ENCODE data around the gene ARMC2.

Gene ARMC2

DNA sequence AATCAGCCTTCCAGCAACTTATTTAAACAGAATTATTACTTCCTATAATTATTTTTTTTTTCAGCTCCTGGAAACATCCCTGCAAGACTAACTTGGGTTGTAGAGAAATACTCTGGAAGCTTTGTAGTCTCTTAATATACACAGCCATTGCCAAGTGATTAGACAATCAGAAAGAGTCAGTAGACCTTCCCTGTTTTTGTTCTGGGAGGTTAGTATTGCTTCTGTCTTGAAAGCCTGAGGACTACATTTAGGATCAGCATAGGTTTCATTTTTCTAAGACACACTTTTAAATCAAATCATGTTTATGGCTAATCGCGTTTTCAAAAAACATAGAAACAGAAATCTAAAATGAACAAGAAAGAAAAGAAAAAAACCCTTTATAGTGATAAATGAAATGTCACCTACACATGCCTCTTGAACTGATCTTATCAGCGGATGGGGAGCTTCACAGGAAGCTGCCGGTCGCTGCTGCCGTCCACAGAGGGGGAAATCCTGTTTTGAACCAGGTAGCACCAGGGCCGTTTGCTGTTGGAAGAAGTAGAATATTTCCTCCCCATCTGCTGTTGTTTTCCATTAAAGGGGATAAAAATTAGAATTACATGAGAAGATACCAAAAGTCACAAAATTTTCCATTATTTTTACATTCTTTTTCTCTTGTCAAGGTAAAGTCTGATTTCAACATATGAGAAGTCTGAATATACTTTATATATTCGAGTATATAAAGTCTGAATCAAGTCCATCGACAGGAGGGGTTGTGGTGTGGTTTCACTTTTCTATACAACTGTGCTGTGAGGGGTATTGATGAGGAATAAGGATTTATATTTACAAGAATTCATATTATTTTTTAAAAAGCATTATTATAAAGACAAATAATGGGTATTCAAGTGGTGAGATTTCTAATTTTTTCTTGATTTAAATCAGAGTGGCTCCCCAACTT is 94.6 kb downstream of the ARMC2 start:
- no peaks in the 10 kb centered on the region for H3K27me3 ChIP-seq (ENCODE audit: insufficient read depth, low read length, poor library complexity, severe bottlenecking)
- peak overlapping the region; percentile 71 for H3K4me3 ChIP-seq (ENCODE audit: low read length, poor library complexity, severe bottlenecking)
- TF ChIP-seq, protein P1, sequence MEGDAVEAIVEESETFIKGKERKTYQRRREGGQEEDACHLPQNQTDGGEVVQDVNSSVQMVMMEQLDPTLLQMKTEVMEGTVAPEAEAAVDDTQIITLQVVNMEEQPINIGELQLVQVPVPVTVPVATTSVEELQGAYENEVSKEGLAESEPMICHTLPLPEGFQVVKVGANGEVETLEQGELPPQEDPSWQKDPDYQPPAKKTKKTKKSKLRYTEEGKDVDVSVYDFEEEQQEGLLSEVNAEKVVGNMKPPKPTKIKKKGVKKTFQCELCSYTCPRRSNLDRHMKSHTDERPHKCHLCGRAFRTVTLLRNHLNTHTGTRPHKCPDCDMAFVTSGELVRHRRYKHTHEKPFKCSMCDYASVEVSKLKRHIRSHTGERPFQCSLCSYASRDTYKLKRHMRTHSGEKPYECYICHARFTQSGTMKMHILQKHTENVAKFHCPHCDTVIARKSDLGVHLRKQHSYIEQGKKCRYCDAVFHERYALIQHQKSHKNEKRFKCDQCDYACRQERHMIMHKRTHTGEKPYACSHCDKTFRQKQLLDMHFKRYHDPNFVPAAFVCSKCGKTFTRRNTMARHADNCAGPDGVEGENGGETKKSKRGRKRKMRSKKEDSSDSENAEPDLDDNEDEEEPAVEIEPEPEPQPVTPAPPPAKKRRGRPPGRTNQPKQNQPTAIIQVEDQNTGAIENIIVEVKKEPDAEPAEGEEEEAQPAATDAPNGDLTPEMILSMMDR (conservative IDR thresholded peaks at IDR 0.05; ENCODE audit: low read length) = no peak
- TF ChIP-seq EZH2phosphoT487 (IDR thresholded peaks at IDR 0.05; ENCODE audit: borderline replicate concordance) = no peak
- H4K20me1 ChIP-seq (ENCODE audit: insufficient read depth, low read length, poor library complexity, severe bottlenecking) = no peaks in the 10 kb centered on the region
- H3K36me3 ChIP-seq (ENCODE audit: insufficient read depth, low read length) = no peaks in the 10 kb centered on the region
- H3K9ac ChIP-seq (ENCODE audit: low read depth, low read length, poor library complexity, severe bottlenecking) = peak overlapping the region; percentile 69
- H3K4me1 ChIP-seq (ENCODE audit: insufficient read depth, low read length, poor library complexity, severe bottlenecking) = peaks cover 73% of the 10 kb centered on the region
- H3K9me2 ChIP-seq (replicated peaks; ENCODE audit: low read depth, low read length) = no peaks in the 10 kb centered on the region
- H3K79me2 ChIP-seq (ENCODE audit: insufficient read depth, low read length) = no peaks in the 10 kb centered on the region
- 0 out of 2 replicates have a peak, but pooled peaks cover 4% of the 10 kb centered on the region for H3F3A ChIP-seq (ENCODE audit: low read depth)
- H2AFZ ChIP-seq (ENCODE audit: low read length) = peak overlapping the region; percentile 64; the same call in 1 of the 2 replicates
- H3K9me3 ChIP-seq (ENCODE audit: insufficient read depth, low read depth, low read length) = peaks cover 8% of the 10 kb centered on the region
- H3K4me2 ChIP-seq (ENCODE audit: low read depth, low read length, poor library complexity, severe bottlenecking) = peak overlapping the region; percentile 88

DNA sequence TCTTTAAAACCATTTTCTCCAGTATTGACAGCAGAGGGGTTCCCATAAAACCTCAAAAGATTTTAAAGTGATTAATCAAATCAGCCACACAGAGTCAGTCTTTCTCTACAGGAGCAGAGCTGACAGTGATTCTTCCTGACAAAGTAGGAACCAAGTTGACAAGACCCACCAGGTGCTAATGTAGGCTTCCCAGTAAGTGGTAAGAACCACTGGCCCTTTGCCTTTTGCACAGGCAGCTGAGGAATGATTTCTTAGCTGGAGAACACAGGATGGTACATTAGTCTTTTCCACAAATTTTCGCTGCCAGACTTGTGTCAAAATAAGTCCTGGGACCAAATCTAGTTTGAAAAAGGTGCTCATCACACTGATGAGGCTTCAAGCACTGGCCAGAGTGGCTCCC is 95.8 kb downstream of the ARMC2 start:
- Histone ChIP-seq H3K9me3 (ENCODE audit: insufficient read depth, low read depth, low read length) (peaks cover 8% of the 10 kb centered on the region), H3K9me2 (replicated peaks; ENCODE audit: low read depth, low read length) (no peaks in the 10 kb centered on the region), H3F3A (ENCODE audit: low read depth) (0 out of 2 replicates have a peak, but pooled peaks cover 4% of the 10 kb centered on the region), H2AFZ (ENCODE audit: low read length) (peak overlapping the region; percentile 39; the same call in 1 of the 2 replicates), H3K27me3 (ENCODE audit: insufficient read depth, low read length, poor library complexity, severe bottlenecking) (no peaks in the 10 kb centered on the region), H3K79me2 (ENCODE audit: insufficient read depth, low read length) (no peaks in the 10 kb centered on the region), H3K4me1 (ENCODE audit: insufficient read depth, low read length, poor library complexity, severe bottlenecking) (peaks cover 77% of the 10 kb centered on the region), H3K4me3 (ENCODE audit: low read length, poor library complexity, severe bottlenecking) (no peak overlapping the region), H3K9ac (ENCODE audit: low read depth, low read length, poor library complexity, severe bottlenecking) (peak overlapping the region; percentile 69), H4K20me1 (ENCODE audit: insufficient read depth, low read length, poor library complexity, severe bottlenecking) (no peaks in the 10 kb centered on the region), H3K36me3 (ENCODE audit: insufficient read depth, low read length) (no peaks in the 10 kb centered on the region), H3K4me2 (ENCODE audit: low read depth, low read length, poor library complexity, severe bottlenecking) (peak overlapping the region; percentile 5)
- TF ChIP-seq EZH2phosphoT487 (IDR thresholded peaks at IDR 0.05; ENCODE audit: borderline replicate concordance) = no peak
- TF ChIP-seq, protein P1 (conservative IDR thresholded peaks at IDR 0.05; ENCODE audit: low read length) = peak; percentile 42

DNA sequence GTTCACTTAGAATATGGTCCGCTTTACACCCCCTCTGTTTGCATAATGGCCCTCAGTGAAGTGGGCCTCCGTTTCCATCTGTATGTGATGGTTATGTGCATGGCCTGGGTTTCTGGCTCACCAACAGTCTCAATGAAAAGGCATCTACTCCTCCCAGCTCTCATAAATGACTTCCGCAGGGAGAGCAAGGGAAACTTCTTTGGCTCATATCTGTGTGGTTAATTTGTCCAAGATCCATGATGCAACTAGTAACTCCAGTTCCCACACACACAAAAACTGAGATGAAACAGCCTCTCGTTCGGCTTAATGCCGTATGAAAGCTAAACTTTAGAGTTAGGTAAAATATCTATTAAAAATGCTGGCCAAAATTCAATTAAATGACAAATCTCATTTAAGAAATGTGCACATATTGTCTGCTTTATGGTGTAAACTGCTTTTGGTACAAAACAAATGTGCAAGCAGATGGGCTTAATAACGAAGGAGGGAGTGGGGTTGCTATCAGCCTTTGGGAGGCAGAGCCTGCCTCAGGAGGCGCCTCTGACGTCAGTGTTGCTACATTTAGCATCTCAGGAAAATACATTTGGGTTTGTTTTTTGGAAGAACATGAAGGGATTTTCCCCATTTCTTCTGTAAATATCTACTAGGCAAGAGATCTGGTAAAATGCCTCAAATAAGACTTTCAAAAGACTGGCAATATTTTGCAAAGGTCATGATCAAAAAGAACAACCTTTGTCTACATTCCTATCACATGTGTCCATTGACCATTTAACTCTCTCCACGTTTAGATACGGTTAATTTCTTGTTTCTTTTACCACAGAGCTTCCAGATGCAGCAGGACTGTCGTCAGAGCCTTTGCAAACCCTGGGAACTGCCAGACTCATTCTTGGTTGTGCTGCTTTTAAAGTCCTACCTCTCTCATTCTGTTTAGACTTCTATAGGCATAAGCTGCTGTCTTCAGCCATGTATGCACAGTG is 96.8 kb downstream of the ARMC2 start:
- Histone ChIP-seq H3K9me3 (ENCODE audit: insufficient read depth, low read depth, low read length) (no peaks in the 10 kb centered on the region), H3K9me2 (replicated peaks; ENCODE audit: low read depth, low read length) (no peaks in the 10 kb centered on the region), H3K4me1 (ENCODE audit: insufficient read depth, low read length, poor library complexity, severe bottlenecking) (peaks cover 76% of the 10 kb centered on the region), H3F3A (ENCODE audit: low read depth) (0 out of 2 replicates have a peak, but pooled peaks cover 4% of the 10 kb centered on the region), H3K4me2 (ENCODE audit: low read depth, low read length, poor library complexity, severe bottlenecking) (no peak overlapping the region), H2AFZ (ENCODE audit: low read length) (peak overlapping the region; percentile 39; the same call in 1 of the 2 replicates), H4K20me1 (ENCODE audit: insufficient read depth, low read length, poor library complexity, severe bottlenecking) (no peaks in the 10 kb centered on the region), H3K9ac (ENCODE audit: low read depth, low read length, poor library complexity, severe bottlenecking) (no peak overlapping the region), H3K27me3 (ENCODE audit: insufficient read depth, low read length, poor library complexity, severe bottlenecking) (no peaks in the 10 kb centered on the region), H3K36me3 (ENCODE audit: insufficient read depth, low read length) (no peaks in the 10 kb centered on the region), H3K4me3 (ENCODE audit: low read length, poor library complexity, severe bottlenecking) (no peak overlapping the region), H3K79me2 (ENCODE audit: insufficient read depth, low read length) (no peaks in the 10 kb centered on the region)
- TF ChIP-seq, protein P1 (conservative IDR thresholded peaks at IDR 0.05; ENCODE audit: low read length) = no peak
- TF ChIP-seq EZH2phosphoT487 (IDR thresholded peaks at IDR 0.05; ENCODE audit: borderline replicate concordance) = no peak
